Measurements from ENCODE around the gene NAT9.

DNA sequence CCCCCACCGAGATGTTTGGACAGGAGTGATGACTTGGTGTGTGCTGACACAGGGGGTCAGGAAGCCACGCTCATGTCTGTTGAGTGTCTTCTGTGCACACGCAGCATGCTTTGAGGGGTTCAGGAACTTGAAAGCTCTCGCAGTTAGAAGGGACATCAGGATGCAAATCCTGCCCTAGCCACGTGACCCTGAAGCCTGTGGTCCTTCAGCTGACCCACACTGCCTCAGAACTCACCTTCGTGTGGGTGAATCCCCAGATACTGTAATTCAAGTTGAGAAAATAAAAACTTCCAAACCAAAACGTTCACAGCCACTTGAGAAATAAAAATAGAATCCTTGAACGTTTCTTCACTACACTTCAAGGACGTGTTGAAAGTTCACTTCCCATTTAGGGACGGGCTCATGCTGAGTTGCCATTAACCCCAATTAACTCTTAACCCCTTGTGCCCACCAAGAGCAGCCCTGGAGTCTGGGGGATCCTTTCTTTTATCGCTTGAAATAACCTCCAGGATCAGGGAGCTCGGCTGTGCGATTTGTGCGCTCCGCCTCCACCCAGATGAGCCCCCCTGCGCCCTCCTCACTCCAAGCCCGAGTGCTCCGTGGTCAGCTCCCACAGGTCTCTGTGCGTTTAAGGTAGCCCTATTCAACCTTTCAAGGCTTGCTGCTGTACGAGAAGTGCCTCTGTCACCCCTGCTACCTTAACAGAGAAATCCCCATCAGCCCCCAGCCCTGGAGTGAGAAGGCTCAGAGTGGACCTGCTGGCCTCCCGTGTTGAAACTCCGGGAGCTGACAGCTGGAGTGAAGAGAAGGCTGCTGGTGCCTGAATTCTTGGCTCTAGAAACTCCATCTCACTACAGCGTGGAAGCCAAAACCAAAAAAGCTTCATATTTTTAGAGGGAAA, 36.2 kb upstream of the NAT9 start:
- TF ChIP-seq, protein P1, sequence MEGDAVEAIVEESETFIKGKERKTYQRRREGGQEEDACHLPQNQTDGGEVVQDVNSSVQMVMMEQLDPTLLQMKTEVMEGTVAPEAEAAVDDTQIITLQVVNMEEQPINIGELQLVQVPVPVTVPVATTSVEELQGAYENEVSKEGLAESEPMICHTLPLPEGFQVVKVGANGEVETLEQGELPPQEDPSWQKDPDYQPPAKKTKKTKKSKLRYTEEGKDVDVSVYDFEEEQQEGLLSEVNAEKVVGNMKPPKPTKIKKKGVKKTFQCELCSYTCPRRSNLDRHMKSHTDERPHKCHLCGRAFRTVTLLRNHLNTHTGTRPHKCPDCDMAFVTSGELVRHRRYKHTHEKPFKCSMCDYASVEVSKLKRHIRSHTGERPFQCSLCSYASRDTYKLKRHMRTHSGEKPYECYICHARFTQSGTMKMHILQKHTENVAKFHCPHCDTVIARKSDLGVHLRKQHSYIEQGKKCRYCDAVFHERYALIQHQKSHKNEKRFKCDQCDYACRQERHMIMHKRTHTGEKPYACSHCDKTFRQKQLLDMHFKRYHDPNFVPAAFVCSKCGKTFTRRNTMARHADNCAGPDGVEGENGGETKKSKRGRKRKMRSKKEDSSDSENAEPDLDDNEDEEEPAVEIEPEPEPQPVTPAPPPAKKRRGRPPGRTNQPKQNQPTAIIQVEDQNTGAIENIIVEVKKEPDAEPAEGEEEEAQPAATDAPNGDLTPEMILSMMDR (conservative IDR thresholded peaks at IDR 0.05 in 1 of 2, IDR thresholded peaks at IDR 0.05 in 1 of 2; ENCODE audit: low read depth in 1 of 2, low read length in 2 of 2): no peak
- no peak for TF ChIP-seq EZH2 (IDR thresholded peaks at IDR 0.05; ENCODE audit: low read length, missing control alignments)
